Upper lobe of right lung (tissue), 1 donor: ENCODE data around the gene TMEM47. TPM values are rescaled to one million over a fixed set of nuclear protein-coding genes. Genes with fewer than 3 reads are reported as not detected.

ENCODE experiments used
- ATAC-seq: fragments of 200-7000 bp; cut with Tn5 transposase; one replicate; pipeline ENCODE4 v1.9.1; 2020; ENCODE audit warnings: mild to moderate bottlenecking, moderate library complexity
- DNase-seq: peaks from one replicate; pipeline ENCODE4 v3.0.0-alpha.2; 2020
- H3K27ac ChIP-seq: fragments of 200-600 bp; one replicate; pipeline ENCODE4 v1.8.0; 2022
- H3K27me3 ChIP-seq: fragments of 200-600 bp; one replicate; pipeline ENCODE4 v1.8.0; 2022; ENCODE audit warnings: mild to moderate bottlenecking
- H3K36me3 ChIP-seq: fragments of 200-600 bp; one replicate; pipeline ENCODE4 v1.8.0; 2022
- H3K4me1 ChIP-seq: fragments of 200-600 bp; one replicate; pipeline ENCODE4 v1.8.0; 2022
- H3K4me3 ChIP-seq: fragments of 200-600 bp; one replicate; pipeline ENCODE4 v1.8.0; 2022; ENCODE audit warnings: mild to moderate bottlenecking
- H3K9me3 ChIP-seq: fragments of 200-600 bp; one replicate; pipeline ENCODE4 v1.8.0; 2022
- CTCF ChIP-seq: fragments of 200-600 bp; IDR thresholded peaks from one replicate; pipeline ENCODE4 v1.8.0; 2022; ENCODE audit warnings: antibody characterized with exemption
- intact Hi-C: fragments of 100-400 bp; cut with DNase I; formaldehyde crosslinking; loops from one replicate; pipeline ENCODE4 v1.11.0; 2022
- long read RNA-seq: library from polyadenylated mRNA; unstranded; transcript quantifications from one replicate; pipeline ENCODE4 v2.0.0, GENCODE V29; 2021
- total RNA-seq: library from RNA; stranded (reverse); fragmentation: NEBNext Ultra II Directional; extraction: Animal tissue kit (Norgen Biotek cat#: 25700); gene quantifications from one replicate; pipeline ENCODE4 v1.2.1, GENCODE V29; 2021
- donor health status: DM: no; HTN: yes; CAD: no; lungs with severe emphysema.

The TMEM47 gene
- 33.6 TPM for total RNA-seq
- long read RNA-seq, full-length matches to known transcripts = 96 of 101 reads
- long read RNA-seq, partial matches to known transcripts = 0 of 101 reads
- long read RNA-seq, other reads (novel, unspliced or antisense) = 5 of 101 reads

- no peaks in the 10 kb centered on the region for H3K4me1 ChIP-seq
- H3K36me3 ChIP-seq = no peaks in the 10 kb centered on the region
- H3K27ac ChIP-seq = peak within 1 kb of the TSS; percentile 51
- H3K4me3 ChIP-seq = peak within 1 kb of the TSS; percentile 56
- no peaks in the 10 kb centered on the region for H3K9me3 ChIP-seq
- DNase-seq (peak; percentile 83), ATAC-seq (peak; percentile 100)
- intact Hi-C loops = no loop called here
- no peaks in the 10 kb centered on the region for H3K27me3 ChIP-seq
- no peak for TF ChIP-seq CTCF
Measured at GRCh38 chrX:34656842-34657725, at the start of gene TMEM47. Gene TMEM47, minus strand, starts transcription at chrX:34657285. Its CDS starts 256 bp downstream, at chrX:34657029.

GRCh38 chrX:34687095-34687494 is 30.0 kb upstream of the TMEM47 start:
- Histone ChIP-seq H3K27ac (no peak overlapping the region), H3K27me3 (no peaks in the 10 kb centered on the region), H3K4me3 (no peak overlapping the region), H3K36me3 (no peaks in the 10 kb centered on the region), H3K4me1 (no peaks in the 10 kb centered on the region), H3K9me3 (no peaks in the 10 kb centered on the region)
- TF ChIP-seq CTCF = no peak
- no peak for DNase-seq
- intact Hi-C loops = no loop called here
- no peak for ATAC-seq

DNA sequence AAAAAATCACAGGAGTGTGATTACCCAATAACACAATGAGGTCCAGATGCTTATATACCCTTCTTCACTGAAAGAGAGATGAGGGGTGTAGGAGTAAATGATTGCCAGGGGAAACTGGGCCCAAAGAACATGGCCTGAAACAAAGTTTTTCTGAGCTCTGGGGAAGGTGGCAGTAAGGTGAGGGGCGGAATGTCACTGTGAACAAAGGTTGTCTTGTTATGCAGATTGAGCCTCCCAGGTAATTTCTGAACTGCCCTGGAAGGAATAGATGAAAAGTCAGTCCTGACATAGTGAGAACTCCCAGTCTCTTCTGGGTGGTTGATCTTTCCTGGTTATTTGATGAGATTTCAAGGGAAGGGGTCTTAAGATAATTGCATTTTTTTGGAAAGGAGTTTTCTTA is 2.5 kb upstream of the TMEM47 start:
- Histone ChIP-seq H3K27ac (no peak overlapping the region), H3K4me1 (no peaks in the 10 kb centered on the region), H3K36me3 (no peaks in the 10 kb centered on the region), H3K27me3 (no peaks in the 10 kb centered on the region), H3K4me3 (no peak overlapping the region), H3K9me3 (no peaks in the 10 kb centered on the region)
- no peak for DNase-seq
- intact Hi-C loops = no loop called here
- no peak for ATAC-seq
- no peak for TF ChIP-seq CTCF

DNA sequence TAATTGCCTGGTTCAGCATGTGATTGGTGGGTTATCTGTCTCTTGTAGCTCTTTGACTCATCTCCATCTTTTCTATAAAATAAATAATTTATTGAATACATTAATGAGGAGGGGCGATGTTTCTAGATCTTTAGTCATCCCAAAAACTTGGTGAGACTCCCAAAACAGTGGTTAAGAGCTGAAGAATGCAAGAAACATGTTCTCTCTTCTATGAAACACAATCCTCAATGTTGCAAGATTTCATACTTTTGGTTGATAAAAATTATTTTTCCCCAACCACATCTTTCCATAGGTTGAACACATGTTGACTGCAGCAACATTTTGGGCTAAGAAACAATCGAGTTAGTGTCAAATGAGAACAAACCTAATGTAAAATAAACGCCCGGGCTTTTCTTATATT is 1.2 kb upstream of the TMEM47 start:
- Histone ChIP-seq H3K4me1 (no peaks in the 10 kb centered on the region), H3K4me3 (no peak overlapping the region), H3K27ac (no peak overlapping the region), H3K9me3 (no peaks in the 10 kb centered on the region), H3K27me3 (no peaks in the 10 kb centered on the region), H3K36me3 (no peaks in the 10 kb centered on the region)
- ATAC-seq (no peak), DNase-seq (no peak)
- TF ChIP-seq CTCF = no peak
- intact Hi-C loops = no loop called here

DNA sequence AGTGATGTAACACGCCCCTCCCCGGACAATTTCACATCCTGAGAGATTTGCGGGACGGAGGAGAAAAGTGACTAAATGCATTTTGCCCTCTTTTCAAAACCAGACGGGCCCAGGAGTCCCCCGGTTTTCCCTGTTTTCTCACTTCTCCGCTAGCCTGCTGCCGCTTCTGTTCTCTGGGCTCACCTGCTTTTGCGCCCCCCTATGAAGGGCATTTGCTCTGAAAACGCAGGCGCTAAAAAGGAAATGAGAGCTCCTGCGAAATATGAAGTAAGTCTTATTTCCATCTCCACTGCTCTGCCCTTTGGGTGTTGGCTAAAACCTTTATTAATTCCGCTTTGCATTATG is 613 bp upstream of the TMEM47 start:
- H3K27me3 ChIP-seq = no peaks in the 10 kb centered on the region
- ATAC-seq = no peak
- intact Hi-C loops = no loop called here
- TF ChIP-seq CTCF = no peak
- peak overlapping the region; percentile 56 for H3K4me3 ChIP-seq
- H3K36me3 ChIP-seq = no peaks in the 10 kb centered on the region
- DNase-seq = no peak
- no peaks in the 10 kb centered on the region for H3K9me3 ChIP-seq
- no peak overlapping the region for H3K27ac ChIP-seq
- H3K4me1 ChIP-seq = no peaks in the 10 kb centered on the region
